HG02885 (cell line): Measurements from ENCODE around the gene HYDIN.
"Not testable (repeated sequence)": the region's sequence is repeated elsewhere in the genome, so short reads cannot be mapped to it uniquely, and the experiment has no call there.

Experiments used
- ATAC-seq: cut with Tn5 transposase; IDR thresholded peaks from one replicate; pipeline ENCODE4 v1.9.1; 2021; ENCODE audit warnings: mild to moderate bottlenecking; ENCODE audit not compliant: unreplicated experiment, poor library complexity

HYDIN gene

DNA sequence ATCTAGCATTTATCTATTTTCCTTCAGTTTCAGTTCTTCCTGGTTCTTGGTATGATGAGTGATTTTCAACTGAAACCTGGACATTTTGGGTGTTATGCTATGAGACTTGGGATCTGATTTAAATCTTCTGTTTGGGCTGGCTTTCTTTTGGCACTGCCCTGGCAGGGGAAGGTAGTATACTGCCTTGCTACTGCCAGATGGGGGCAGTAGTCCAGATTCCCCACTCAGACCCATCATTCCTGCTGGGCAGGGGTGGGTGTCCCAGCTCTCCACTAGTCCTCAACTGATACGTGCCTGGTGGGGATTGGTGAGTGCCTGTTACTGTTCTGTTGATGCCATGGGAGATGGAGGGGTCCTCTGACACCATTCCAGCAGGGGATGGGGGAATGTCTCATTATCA lies 342.3 kb downstream of the HYDIN start:
- not testable (repeated sequence) for ATAC-seq

DNA sequence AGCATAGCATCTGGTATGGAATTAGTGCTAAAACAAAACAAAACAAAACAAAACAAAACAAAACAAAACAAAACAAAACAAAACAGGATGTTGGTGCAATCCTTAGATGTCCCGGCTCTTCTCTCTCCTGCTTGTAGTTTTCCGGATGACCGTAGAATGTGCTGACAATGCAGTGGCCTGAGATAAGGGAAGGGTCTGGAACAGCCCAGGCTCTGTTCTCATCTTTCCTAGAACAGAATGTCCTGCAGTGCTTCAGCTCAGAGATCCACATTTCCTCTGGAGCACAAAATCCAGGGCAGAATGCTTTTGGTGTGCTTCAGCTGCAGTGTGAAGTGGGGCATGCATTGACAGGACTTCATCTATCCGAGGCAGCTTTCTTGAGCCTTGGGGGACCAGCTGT lies 345.9 kb downstream of the HYDIN start:
- not testable (repeated sequence) for ATAC-seq

DNA sequence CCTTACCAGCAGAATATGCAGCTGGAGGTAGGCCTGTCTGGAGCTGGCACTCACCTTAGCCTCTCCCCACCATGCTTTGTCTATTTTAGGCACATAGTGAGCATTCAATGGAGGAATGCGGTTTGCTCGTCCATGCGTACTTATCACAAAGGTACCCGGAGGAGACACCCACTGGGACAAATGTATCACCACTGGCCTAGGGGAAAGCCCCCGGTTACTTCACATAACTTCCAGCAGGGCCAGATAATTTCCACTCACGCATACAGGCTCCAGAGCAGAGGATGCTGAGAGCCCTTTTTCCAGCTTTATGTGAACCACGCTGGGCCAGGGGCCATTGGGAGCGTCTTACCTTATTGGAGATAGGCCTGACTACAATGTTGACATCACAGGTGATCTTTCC lies 348.2 kb downstream of the HYDIN start:
- ATAC-seq: not testable (repeated sequence)

DNA sequence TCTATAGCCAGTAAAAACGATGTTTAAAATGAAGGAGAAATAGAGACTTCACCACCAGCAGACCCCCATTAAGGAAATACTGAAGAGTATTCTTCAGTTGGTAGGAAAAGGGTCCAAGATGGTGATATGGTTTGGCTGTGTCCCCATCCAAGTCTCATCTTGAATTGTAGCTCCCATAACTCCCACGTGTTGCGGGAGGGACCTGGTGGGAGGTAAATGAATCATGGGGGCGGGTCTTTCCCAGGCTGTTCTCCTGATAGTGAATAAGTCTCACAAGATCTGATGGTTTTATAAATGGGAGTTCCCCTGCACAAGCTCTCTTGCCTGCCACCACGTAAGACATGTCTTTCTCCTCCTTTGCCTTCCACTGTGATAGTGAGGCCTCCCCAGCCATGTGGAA lies 352.6 kb downstream of the HYDIN start:
- ATAC-seq: not testable (repeated sequence)

DNA sequence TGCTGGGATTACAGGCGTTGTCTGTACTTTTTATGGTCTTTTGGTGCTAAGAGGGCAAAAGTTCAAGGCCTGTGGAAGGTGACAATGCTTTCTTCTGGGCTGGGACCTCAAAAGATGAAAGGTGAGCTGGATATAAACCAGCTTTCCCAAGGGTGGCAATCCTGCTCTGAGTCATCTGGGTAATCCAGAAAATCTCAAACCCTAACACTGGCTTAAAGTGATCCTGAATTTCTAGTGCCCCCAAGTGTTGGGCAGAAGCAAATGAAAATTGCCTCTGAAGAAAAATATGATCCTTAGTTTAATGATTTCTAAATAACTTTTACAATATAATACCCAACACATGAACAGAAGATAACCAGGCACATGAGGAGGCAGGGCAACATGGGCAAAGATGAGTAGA lies 354.1 kb downstream of the HYDIN start:
- ATAC-seq: not testable (repeated sequence)

DNA sequence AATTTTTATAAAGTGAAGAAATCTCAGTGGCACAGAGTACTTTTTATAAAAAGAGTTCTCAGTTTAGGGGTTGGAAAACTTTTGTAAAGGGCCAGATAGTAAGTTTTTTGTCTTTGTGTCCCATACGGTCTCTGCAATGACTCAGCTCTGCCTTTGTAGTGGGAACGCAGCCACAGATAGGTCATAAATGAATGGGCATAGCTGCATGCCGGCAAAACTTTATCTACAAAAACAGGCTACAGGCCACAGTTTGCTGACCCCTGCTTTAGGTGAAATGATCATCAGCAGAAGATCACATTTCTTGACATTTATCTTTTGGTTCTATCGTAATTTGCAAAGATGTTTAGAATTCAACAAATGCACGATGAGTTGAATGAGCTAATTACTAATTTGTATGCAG lies 365.8 kb downstream of the HYDIN start:
- ATAC-seq: not testable (repeated sequence)

DNA sequence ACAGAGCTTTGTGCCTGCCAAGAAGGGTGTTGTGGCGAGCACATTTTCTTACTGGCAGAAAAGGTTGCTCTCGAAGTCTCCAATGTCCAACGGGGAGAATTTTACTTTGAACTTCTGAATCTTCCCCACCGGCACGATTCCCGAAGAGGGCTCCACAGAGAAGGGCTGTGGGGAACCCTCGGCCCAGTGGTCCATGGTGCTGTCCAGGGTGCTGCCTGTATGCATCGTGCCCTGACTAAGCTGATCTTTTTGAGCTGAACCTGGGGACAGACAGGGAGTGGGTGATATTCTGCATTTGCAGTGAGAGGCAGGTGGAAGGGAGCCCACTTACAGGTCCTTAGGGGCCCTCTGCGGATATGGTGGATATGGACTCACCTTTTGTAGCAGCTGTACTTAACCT lies 368.5 kb downstream of the HYDIN start:
- not testable (repeated sequence) for ATAC-seq

DNA sequence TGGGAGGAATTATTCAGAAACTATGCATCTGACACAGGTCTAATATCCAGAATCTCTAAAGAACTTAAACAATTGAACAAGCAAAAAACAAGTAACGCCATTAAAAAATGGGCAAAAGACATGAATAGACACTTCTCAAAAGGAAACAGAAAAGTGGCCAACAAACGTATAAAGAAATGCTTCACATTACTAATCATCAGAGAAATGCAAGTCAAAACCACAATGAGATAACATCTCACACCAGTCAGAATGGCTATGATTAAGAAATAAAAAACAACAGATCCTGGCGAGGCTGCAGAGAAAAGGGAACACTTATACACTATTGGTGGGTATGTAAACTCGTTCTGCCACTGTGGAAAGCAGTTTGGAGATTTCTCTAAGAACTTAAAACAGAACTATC lies 379.2 kb downstream of the HYDIN start:
- not testable (repeated sequence) for ATAC-seq

DNA sequence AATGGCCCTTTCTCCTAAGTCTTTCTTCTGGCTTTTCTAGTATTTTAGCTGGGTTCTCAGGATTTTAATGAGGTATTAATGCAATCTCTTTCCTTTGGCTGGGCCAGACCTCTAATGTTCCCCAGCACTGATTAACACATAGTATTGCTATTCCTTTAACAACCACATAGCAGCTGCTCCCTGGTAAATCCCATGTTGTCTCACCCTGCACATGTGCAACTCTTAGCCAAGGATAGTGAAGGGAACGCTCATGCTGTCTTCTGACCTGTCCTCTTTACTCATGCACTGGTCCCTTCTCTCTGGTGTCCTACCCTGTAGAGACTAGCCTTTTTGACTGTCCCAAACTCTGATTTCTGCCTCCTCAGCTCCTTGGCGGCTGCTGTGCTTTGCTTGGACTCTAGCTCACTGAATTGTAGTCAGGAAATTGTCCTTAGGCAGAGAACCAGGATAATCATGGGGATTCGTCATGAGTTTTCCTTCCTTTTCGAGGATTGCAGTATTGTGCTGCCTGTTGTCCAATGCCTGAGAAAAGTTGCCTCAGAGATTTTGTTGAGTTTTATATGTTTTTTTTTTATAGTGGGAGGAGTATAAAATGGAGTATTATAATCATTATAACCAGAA lies 406.9 kb downstream of the HYDIN start:
- not testable (repeated sequence) for ATAC-seq

DNA sequence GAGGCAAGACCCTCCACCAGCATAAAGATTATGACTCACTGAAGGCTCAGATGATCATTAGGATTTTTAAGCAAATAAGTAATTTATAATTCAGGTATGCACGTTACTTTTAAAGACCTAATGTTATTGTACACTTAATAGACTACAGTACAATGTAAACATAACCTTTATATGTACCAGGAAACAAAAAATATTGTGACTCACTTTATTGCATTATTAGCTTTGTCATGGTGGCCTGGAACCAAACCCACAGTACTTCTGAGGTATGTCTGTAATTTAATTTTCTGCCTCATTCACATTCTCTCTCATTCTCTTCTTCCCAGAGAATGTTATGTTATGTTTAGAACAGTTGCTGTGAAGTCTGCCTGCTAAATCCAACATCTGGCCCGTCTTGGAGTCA lies 407.8 kb downstream of the HYDIN start:
- not testable (repeated sequence) for ATAC-seq

DNA sequence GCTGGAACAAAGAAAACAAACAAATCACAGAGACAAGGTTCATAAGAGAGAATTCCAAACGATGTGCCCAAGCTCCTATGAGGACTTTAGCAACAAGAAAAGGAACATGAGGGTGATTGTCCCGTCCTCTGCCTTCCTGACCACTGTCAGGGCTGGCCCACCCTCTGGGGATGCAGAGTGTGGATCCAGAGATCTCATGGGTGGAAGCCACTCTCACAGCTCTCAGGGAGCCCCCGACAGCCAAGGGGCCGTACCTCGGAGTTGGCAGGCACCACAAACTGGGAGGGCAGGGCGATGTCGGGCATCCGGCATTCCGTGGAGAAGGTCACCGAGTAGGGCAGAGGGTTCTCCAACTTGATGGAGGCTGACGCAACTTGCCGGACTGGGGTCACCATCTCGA lies 412.4 kb downstream of the HYDIN start:
- ATAC-seq: not testable (repeated sequence)

DNA sequence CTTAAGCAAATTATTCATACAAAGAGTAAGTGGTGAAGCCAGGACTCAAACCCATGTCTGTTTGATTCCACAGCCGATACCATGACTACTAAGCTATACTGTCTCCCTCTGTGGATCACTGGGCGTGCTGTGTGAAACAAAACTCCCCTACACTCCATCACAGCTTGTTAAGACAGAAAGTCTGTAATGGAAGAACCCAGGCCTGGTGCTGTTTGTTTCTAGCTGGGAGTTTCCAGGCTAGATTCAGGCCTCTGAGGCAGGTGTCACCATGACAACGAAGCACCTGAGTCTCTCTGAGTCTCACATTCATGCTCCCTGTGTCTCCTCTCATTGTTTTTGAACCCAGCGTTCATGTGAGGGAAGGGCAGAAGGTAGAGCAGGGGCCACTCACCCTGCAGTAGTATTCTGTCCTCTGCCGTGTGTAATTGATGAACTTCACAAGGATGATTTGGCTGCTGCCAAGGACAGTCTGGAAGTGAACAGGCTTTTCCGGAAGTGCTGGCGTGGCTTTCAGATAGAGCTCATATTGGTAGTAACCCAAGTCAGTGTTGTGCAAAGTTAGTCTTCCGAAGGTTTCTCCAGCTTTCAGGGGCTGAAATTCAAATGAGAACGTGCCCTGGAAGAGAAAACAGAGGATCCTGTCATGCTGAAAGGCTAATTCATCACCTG lies 421.0 kb downstream of the HYDIN start:
- ATAC-seq: no peak

DNA sequence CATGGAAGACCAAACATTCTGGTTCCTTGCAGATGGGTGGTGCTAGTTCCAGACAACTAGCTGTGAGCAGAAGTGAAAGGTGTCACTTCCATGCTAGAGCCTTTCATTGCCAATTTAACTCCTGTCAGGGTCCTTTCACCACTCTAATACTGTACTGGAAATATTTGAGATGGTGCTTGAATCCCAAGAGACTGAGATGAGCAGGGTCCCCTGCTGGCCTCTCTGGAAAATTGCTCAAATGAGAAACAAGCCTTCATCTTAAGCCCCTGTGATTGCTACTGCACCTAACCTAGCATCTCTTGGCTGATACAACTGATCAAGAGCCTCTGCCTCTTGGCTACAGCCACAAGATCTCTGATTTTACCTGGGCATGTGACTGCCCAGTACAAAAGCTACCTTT lies 422.2 kb downstream of the HYDIN start:
- no peak for ATAC-seq

DNA sequence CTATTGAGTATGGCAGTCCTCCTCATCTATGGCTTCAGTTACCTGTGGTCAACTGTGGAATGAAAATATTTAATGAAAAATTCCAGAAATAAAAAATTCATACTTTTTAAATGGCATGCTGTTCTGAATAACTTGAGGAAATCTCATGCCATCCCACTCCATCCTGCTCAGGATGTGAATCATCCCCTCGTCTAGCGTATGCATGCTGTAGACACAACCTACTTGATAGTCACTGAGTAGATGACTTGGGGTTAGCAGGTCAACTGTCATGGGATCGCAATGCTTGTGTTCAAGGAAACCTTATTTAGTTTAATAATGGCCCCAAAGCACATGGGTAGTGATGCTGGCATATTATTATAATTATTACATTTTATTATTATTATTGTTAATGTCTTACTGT lies 424.7 kb downstream of the HYDIN start:
- no peak for ATAC-seq

DNA sequence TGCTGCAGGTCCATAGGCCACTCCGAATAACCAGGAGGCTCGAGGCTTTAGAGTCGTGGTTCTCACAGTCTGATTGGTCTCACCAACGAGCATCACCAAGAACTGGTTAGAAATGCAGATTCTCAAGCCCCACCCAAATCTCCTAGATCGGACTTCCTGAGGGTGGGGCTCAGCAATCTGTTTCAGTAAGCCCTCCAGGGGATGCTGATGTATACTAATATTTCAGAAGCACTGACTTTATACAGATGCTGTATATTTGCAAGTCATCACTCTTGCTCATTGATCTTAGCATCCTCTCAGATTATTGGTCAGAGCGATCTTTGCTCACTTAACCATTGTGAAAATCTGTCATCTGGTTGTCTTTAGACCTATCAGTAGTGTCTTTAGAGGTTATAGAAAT lies 425.1 kb downstream of the HYDIN start:
- no peak for ATAC-seq

DNA sequence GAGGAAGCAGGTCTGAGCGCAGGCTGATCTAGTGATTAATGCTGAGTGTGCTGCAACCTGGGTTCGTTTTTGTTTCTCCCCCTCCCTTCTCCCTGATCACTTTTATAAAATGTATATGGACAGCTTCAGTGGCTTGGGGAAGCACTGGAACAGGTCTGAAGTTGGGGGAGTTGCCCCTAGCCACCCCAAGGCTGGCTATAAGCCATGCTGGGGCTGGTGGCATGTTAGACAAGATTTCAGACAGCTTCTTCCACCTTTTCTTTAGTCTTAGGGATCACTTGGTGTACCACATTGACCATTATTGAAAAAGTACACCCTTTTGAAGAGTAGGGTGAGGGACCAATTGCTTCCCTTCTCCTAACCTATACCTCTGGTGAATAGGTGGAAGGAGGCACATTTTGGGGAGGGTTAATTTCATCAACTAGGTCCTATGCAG lies 425.8 kb downstream of the HYDIN start:
- ATAC-seq: no peak

DNA sequence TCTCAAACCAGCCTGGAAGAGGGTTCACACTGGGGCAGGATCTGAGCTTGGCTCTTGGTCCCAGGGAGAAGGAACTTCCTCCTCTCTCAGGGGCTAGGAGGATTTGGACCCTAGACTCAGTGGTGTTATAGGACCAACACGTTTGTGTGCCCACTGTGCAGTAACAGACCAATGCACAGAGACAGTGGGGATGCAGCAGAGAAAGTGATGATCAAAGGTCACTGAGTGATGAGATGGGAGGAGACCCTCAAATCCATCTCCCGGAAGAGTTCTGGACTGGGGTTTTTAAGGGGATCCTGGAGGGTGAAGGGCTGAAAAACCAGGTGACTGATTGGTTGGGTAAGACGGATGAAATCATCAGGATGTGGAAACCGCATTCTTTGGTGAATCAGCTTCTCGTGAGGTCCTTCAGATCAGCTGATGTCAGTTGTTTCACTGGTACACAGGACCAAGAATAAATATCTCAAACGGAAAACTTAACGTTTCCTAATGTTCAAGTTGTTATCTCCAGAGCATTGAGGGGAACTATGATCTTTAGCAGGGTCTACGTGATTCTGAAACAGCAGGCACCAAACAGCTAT lies 426.3 kb downstream of the HYDIN start:
- no peak for ATAC-seq

DNA sequence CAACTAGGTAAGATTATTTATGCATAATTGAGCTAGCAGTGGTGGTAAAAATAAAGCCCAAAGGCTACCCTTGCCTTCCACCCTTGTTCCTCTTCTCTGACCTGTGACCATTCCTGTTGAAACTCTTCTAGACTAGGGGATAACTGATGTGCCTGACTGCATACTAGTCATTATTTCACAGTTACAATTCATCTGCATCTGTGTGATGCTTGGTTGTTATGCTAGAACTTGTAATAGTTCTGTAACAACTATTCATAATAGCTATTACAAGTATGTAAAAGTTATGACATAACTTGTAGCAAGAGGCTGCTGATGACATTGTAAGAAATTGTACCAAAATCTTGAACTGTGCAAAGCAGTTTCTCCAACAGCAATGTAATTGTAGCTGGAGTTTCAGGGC lies 427.2 kb downstream of the HYDIN start:
- no peak for ATAC-seq

DNA sequence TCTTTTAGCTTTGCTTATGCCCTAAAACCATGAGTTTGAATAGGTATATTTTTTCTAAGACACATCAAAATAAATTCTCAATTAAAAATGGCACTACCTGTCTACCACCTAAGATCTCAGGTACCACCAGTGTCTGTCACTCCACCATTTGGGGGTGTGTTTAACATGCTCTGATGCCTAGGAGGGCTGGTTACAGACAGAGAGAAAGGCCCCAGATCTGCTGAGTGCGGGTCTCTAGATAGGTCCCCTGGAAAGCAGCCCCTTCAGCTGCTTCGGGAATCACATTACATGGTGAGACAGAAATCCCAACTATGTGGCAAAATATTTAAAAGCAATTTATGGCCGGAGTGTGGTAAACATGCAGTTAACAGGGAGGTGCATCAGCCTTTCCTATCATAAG lies 428.9 kb downstream of the HYDIN start:
- no peak for ATAC-seq

DNA sequence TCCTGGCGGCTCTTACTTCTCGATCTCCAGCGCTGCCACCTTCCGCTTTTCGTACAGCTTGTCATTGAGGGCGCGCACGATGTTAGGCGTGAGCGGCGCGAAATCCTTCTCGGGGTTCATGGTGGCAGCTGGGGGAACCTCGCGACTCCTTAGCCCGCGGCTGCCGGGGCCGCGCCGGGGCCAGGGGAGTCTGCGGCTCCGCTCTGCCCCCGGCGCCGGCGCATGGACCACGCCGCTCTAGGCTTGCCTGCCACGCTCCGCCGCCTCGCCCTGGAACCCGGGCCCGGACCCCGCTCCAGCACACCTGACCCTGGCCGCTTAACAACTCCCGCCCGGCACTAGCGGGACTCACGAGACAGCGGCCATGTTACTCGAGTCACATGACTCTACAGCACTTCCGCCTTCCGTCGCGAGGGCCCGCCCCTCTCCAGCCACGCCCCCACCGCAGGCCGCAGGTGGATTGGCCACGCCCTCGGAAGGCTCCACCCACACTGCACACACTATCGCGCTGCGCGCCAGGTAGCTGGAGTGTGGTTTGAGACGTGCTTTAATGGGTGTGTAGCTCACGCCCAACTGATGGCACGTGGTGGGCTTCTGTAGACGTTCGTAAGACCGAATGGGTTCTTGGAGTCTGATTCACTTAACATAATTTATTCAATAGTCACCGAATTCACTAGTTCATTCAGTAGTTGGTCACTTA lies 429.6 kb downstream of the HYDIN start, which contains the start of gene VAC14:
Gene VAC14 (minus strand): TSS at position 378 of the 700 bp plus-strand sequence. CDS start 258 bp downstream, at position 120.
- peak; percentile 95 for ATAC-seq

DNA sequence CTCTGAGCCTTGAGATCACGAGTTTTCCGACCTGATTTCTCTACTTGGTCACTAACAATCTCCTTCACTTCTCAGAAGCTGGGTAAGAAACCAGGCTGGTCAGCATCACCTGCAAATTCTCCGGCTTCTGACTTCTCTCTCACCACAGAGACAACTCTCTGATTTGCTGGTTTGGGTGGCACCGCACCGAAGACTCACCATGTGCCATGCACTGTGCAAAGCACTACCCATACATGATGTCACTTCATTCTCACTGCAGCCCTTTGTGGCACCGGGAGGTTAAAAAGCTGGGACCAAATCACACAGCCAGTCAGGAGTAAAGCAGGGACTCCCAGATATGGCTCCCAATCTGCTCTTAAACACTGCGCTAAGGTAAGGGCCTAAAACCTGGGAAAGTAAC lies 430.2 kb downstream of the HYDIN start:
- ATAC-seq: no peak
